ENCODE measurements around the gene ZNF513.
"Not testable (repeated sequence)": the region's sequence is repeated elsewhere in the genome, so short reads cannot be mapped to it uniquely, and the experiment has no call there.

The ZNF513 gene

GRCh38 chr2:27353762-27354596, 26.6 kb downstream of the ZNF513 start:
- TF ChIP-seq PATZ1 (CRISPR knock-in tag; IDR thresholded peaks at IDR 0.05; ENCODE audit: borderline replicate concordance) (no peak), ZFP30 (CRISPR knock-in tag; IDR thresholded peaks at IDR 0.05) (no peak), ZNF8 (CRISPR knock-in tag; IDR thresholded peaks at IDR 0.05) (no peak), TSHZ2 (CRISPR knock-in tag; IDR thresholded peaks at IDR 0.05) (no peak), ZNF70 (CRISPR knock-in tag; IDR thresholded peaks at IDR 0.05) (no peak)
- no peak for ATAC-seq

GRCh38 chr2:27353386-27353761, 27.2 kb downstream of the ZNF513 start:
- ATAC-seq: not testable (repeated sequence)

GRCh38 chr2:27351802-27352598, 28.5 kb downstream of the ZNF513 start:
- TF ChIP-seq OSR1 (CRISPR knock-in tag; IDR thresholded peaks at IDR 0.05) (no peak), GLIS3 (CRISPR knock-in tag; IDR thresholded peaks at IDR 0.05) (no peak), POU6F1 (CRISPR knock-in tag; IDR thresholded peaks at IDR 0.05; ENCODE audit: borderline replicate concordance, low read depth) (no peak), CSRNP3 (CRISPR knock-in tag; IDR thresholded peaks at IDR 0.05) (no peak), ZC3H10 (CRISPR knock-in tag; IDR thresholded peaks at IDR 0.05) (no peak), TOX (CRISPR knock-in tag; IDR thresholded peaks at IDR 0.05; ENCODE audit: borderline replicate concordance) (no peak), PATZ1 (CRISPR knock-in tag; IDR thresholded peaks at IDR 0.05; ENCODE audit: borderline replicate concordance) (no peak), ESRRG (CRISPR knock-in tag; IDR thresholded peaks at IDR 0.05) (no peak), ARNTL (CRISPR knock-in tag; IDR thresholded peaks at IDR 0.05; ENCODE audit: borderline replicate concordance, low read depth) (no peak), TCF4 (CRISPR knock-in tag; IDR thresholded peaks at IDR 0.05; ENCODE audit: borderline replicate concordance) (no peak), ZNF70 (CRISPR knock-in tag; IDR thresholded peaks at IDR 0.05) (no peak), TSHZ2 (CRISPR knock-in tag; IDR thresholded peaks at IDR 0.05) (no peak), PPARA (CRISPR knock-in tag; IDR thresholded peaks at IDR 0.05; ENCODE audit: borderline replicate concordance) (no peak), CREB5 (CRISPR knock-in tag; IDR thresholded peaks at IDR 0.05; ENCODE audit: low read depth) (no peak), ISL1 (CRISPR knock-in tag; IDR thresholded peaks at IDR 0.05) (no peak), BACH2 (CRISPR knock-in tag; IDR thresholded peaks at IDR 0.05; ENCODE audit: borderline replicate concordance) (no peak), RARB (CRISPR knock-in tag; IDR thresholded peaks at IDR 0.05) (no peak), ZFP3 (CRISPR knock-in tag; IDR thresholded peaks at IDR 0.05) (no peak)
- no peak for ATAC-seq

All from SK-N-SH treated with all-trans-retinoic acid at 6 μM for 48 hours (cell line).